SU-DHL-6 (cell line): ENCODE results near the gene CCDC77.
A peak's percentile ranks its signal among the peaks of the same experiment; 100 is the strongest.

Experiments
- H2AFZ ChIP-seq: fragments of 200-600 bp; sonication (generic); 2 replicates; pipeline ENCODE4 v1.6.1; 2014; ENCODE audit warnings: low read depth, mild to moderate bottlenecking, moderate library complexity, mixed read lengths, antibody characterized with exemption, low read length; ENCODE audit not compliant: severe bottlenecking
- H3F3A ChIP-seq: fragments of 200-600 bp; shearing (Covaris generic); 2 replicates; pipeline ENCODE4 v1.6.0; 2016; ENCODE audit warnings: antibody characterized with exemption, mild to moderate bottlenecking; ENCODE audit not compliant: insufficient read depth
- H3K27ac ChIP-seq: fragments of 200-600 bp; sonication (generic); 2 replicates; pipeline ENCODE4 v1.5.1; 2016; ENCODE audit warnings: low read depth, mild to moderate bottlenecking, low read length, moderate library complexity, mixed read lengths
- H3K27me3 ChIP-seq: fragments of 200-600 bp; sonication (generic), shearing (Covaris generic); 2 replicates; pipeline ENCODE4 v1.6.0; 2014; ENCODE audit warnings: mild to moderate bottlenecking, low read length
- H3K36me3 ChIP-seq: fragments of 200-600 bp; sonication (generic); 2 replicates; pipeline ENCODE4 v1.6.1; 2014; ENCODE audit warnings: mild to moderate bottlenecking, low read length, mixed read lengths
- H3K4me2 ChIP-seq: fragments of 300-600, 200-600 bp; shearing (Covaris generic), sonication (generic); 2 replicates; pipeline ENCODE4 v1.6.0; 2014; ENCODE audit warnings: low read length, low read depth, mild to moderate bottlenecking; ENCODE audit not compliant: poor library complexity, severe bottlenecking
- H3K4me3 ChIP-seq: fragments of 200-600 bp; sonication (generic); 2 replicates; pipeline ENCODE4 v1.5.1; 2014; ENCODE audit warnings: antibody characterized with exemption, low read length, mild to moderate bottlenecking, mixed read lengths; ENCODE audit not compliant: insufficient read depth, poor library complexity, severe bottlenecking
- H3K79me2 ChIP-seq: fragments of 200-600 bp; sonication (generic); 2 replicates; pipeline ENCODE4 v1.6.1; 2014; ENCODE audit warnings: mild to moderate bottlenecking, low read length, moderate library complexity; ENCODE audit not compliant: insufficient read depth
- H3K9ac ChIP-seq: fragments of 200-600 bp; sonication (generic); 2 replicates; pipeline ENCODE4 v1.7.0; 2014; ENCODE audit warnings: mild to moderate bottlenecking, low read length
- H3K9me2 ChIP-seq: fragments of 200-600 bp; sonication (generic); replicated peaks from 2 replicates; pipeline ENCODE4 v1.6.1; 2014; ENCODE audit warnings: low read length; ENCODE audit not compliant: insufficient read depth
- H3K9me3 ChIP-seq: fragments of 200-600 bp; sonication (generic); 2 replicates; pipeline ENCODE4 v1.6.1; 2014; ENCODE audit warnings: low read length, mixed read lengths; ENCODE audit not compliant: insufficient read depth
- H4K20me1 ChIP-seq: fragments of 200-600 bp; sonication (generic); 2 replicates; pipeline ENCODE4 v1.6.1; 2014; ENCODE audit warnings: low read depth, mild to moderate bottlenecking, antibody characterized with exemption, low read length, moderate library complexity, mixed read lengths
- CTCF ChIP-seq: fragments of 200-600 bp; sonication (generic); IDR thresholded peaks from one replicate; pipeline ENCODE4 v1.5.1; 2017; ENCODE audit warnings: antibody characterized with exemption, mild to moderate bottlenecking, low read length, moderate library complexity; ENCODE audit not compliant: insufficient read depth, poor library complexity, severe bottlenecking
- EZH2phosphoT487 ChIP-seq: fragments of 200-600 bp; sonication (generic), shearing (Covaris generic); conservative IDR thresholded peaks from 2 replicates; pipeline ENCODE4 v1.6.1; 2018; ENCODE audit warnings: mild to moderate bottlenecking, antibody characterized with exemption, low read length, moderate library complexity, mixed read lengths

Gene CCDC77

GRCh38 chr12:388012-388411 lies 13.4 kb upstream of the CCDC77 start:
- peak overlapping the region; percentile 87 for H3K27ac ChIP-seq
- peak overlapping the region; percentile 96 for H3K4me2 ChIP-seq
- H3K27me3 ChIP-seq, result no peaks in the 10 kb centered on the region
- peak overlapping the region; percentile 90 for H3K4me3 ChIP-seq
- H4K20me1 ChIP-seq, result peaks cover 9% of the 10 kb centered on the region; the same call in 1 of the 2 replicates
- H3K9me2 ChIP-seq, result no peaks in the 10 kb centered on the region
- peaks cover 14% of the 10 kb centered on the region; the same call in 1 of the 2 replicates for H3F3A ChIP-seq
- H3K9me3 ChIP-seq, result no peaks in the 10 kb centered on the region
- H2AFZ ChIP-seq, result no peak overlapping the region
- H3K36me3 ChIP-seq, result peaks cover 22% of the 10 kb centered on the region; the same call in 1 of the 2 replicates
- H3K79me2 ChIP-seq, result peaks cover 55% of the 10 kb centered on the region
- H3K9ac ChIP-seq, result peak overlapping the region; percentile 85
- TF ChIP-seq CTCF, result no peak
- TF ChIP-seq EZH2phosphoT487, result no peak

GRCh38 chr12:388541-389141 lies 12.8 kb upstream of the CCDC77 start:
- Histone ChIP-seq H2AFZ (peak overlapping the region; percentile 60), H3K9ac (peak overlapping the region; percentile 85), H3K27ac (peak overlapping the region; percentile 87), H3K9me3 (no peaks in the 10 kb centered on the region), H3F3A (peaks cover 14% of the 10 kb centered on the region; the same call in 1 of the 2 replicates), H3K9me2 (no peaks in the 10 kb centered on the region), H3K36me3 (peaks cover 21% of the 10 kb centered on the region; the same call in 1 of the 2 replicates), H3K27me3 (no peaks in the 10 kb centered on the region), H3K4me2 (peak overlapping the region; percentile 96), H3K79me2 (peaks cover 54% of the 10 kb centered on the region), H4K20me1 (peaks cover 9% of the 10 kb centered on the region; the same call in 1 of the 2 replicates), H3K4me3 (peak overlapping the region; percentile 90)
- no peak for TF ChIP-seq EZH2phosphoT487
- no peak for TF ChIP-seq CTCF

GRCh38 chr12:389142-390096 lies 12.0 kb upstream of the CCDC77 start, which contains the start of gene KDM5A:
Gene KDM5A (minus strand): TSS chr12:389320. CDS start chr12:389091, 229 bp downstream.
- Histone ChIP-seq H3K9me3 (no peaks in the 10 kb centered on the region), H3K4me3 (peak within 1 kb of the TSS; percentile 90), H2AFZ (peak within 1 kb of the TSS; percentile 60), H3K27me3 (no peaks in the 10 kb centered on the region), H3K36me3 (peaks cover 14% of the 10 kb centered on the region; the same call in 1 of the 2 replicates), H3K27ac (peak within 1 kb of the TSS; percentile 87), H3K9me2 (no peaks in the 10 kb centered on the region), H3K4me2 (peak within 1 kb of the TSS; percentile 96), H3F3A (peaks cover 14% of the 10 kb centered on the region; the same call in 1 of the 2 replicates), H3K9ac (peak within 1 kb of the TSS; percentile 85), H4K20me1 (peaks cover 9% of the 10 kb centered on the region; the same call in 1 of the 2 replicates), H3K79me2 (peaks cover 46% of the 10 kb centered on the region)
- no peak for TF ChIP-seq CTCF
- no peak for TF ChIP-seq EZH2phosphoT487
